PFSK-1 (cell line): ENCODE measurements around the gene KLF6.

Experiments used
- FOXP2 ChIP-seq: optimal IDR thresholded peaks from 2 replicates; pipeline ENCODE3; 2011; ENCODE audit warnings: borderline replicate concordance, control low read depth, inconsistent platforms; ENCODE audit not compliant: insufficient read depth; ENCODE audit errors: extremely low read length, extremely low read depth
- POLR2AphosphoS5 ChIP-seq: IDR thresholded peaks from 2 replicates; pipeline ENCODE4 v1.6.1; 2012; ENCODE audit warnings: low read depth, mild to moderate bottlenecking, control low read depth, low read length, moderate library complexity
- REST ChIP-seq, 2 experiments: IDR thresholded peaks; 2 replicates each; pipeline versions ENCODE4 v1.6.1 to v1.8.0; 2011 to 2012; ENCODE audit warnings: low read depth in 2 of 2, low read length in 2 of 2, control low read depth in 1 of 2, inconsistent platforms in 1 of 2, mild to moderate bottlenecking in 1 of 2, moderate library complexity in 1 of 2; ENCODE audit not compliant: insufficient read depth in 1 of 2
- SIN3A ChIP-seq: IDR thresholded peaks from 2 replicates; pipeline ENCODE4 v1.6.1; 2012; ENCODE audit warnings: mild to moderate bottlenecking, low read length, moderate library complexity, borderline replicate concordance; ENCODE audit not compliant: insufficient read depth
- TAF1 ChIP-seq: IDR thresholded peaks from 2 replicates; pipeline ENCODE4 v1.6.1; 2012; ENCODE audit warnings: low read length, control low read depth, borderline replicate concordance; ENCODE audit not compliant: insufficient read depth

- TF ChIP-seq SIN3A, result no peak
- no peak for TF ChIP-seq REST (IDR thresholded peaks at IDR 0.05; ENCODE audit: insufficient read depth in 1 of 2, low read depth in 2 of 2, low read length in 2 of 2)
- no peak for TF ChIP-seq POLR2AphosphoS5
- 0 out of 2 replicates have a peak, but pooled peaks have one; percentile 5 for TF ChIP-seq TAF1
- no peak for TF ChIP-seq FOXP2
Measured at GRCh38 chr10:3807928-3808496, 23.0 kb upstream of the KLF6 start.
